Measurements from ENCODE around the gene TBATA. TPM values are rescaled to one million over a fixed set of nuclear protein-coding genes. Genes with fewer than 3 reads are reported as not detected.

Gene TBATA
- total and polyA plus RNA-seq, 2 of the 8 experiments (the other 6 are each of a cell fraction or from before 2014, with no cell fraction given), result not detected

- TF ChIP-seq CHD7 (IDR thresholded peaks at IDR 0.05; ENCODE audit: insufficient replicate concordance, low read length), result no peak
- TF ChIP-seq KDM1A (IDR thresholded peaks at IDR 0.05; ENCODE audit: borderline replicate concordance, low read length), result no peak
- no peak for TF ChIP-seq PHF8 (conservative IDR thresholded peaks at IDR 0.05; ENCODE audit: low read depth, low read length)
- peak; percentile 78 to 80 for TF ChIP-seq RAD21 (IDR thresholded peaks at IDR 0.05 in 1 of 2, conservative IDR thresholded peaks at IDR 0.05 in 1 of 2; ENCODE audit: low read depth in 2 of 2, low read length in 2 of 2)
- no peak for TF ChIP-seq SAP30 (IDR thresholded peaks at IDR 0.05; ENCODE audit: insufficient read depth, insufficient replicate concordance, low read length)
- TF ChIP-seq E2F6 (IDR thresholded peaks at IDR 0.05), result no peak
- TF ChIP-seq YY1 (IDR thresholded peaks at IDR 0.05; ENCODE audit: low read depth, low read length), result peak; percentile 55; the same call in 1 of the 2 replicates
- TF ChIP-seq TAF7 (optimal IDR thresholded peaks at IDR 0.05; ENCODE audit: borderline replicate concordance, low read depth, low read length), result no peak
Measured at GRCh38 chr10:70758757-70759514, 26.2 kb downstream of the TBATA start (continued).

Measured in H1 (cell line).